IPS-18a (cell line): Measurements from ENCODE around the gene MAPK14.
"Not testable (repeated sequence)": the region's sequence is repeated elsewhere in the genome, so short reads cannot be mapped to it uniquely, and the experiment has no call there.

Experiments
- H3K27ac ChIP-seq: one replicate; pipeline ENCODE4 v1.5.1; 2013; ENCODE audit warnings: low read length
- H3K27me3 ChIP-seq: one replicate; pipeline ENCODE4 v1.6.1; 2013; ENCODE audit warnings: mild to moderate bottlenecking, low read length; ENCODE audit not compliant: control insufficient read depth, insufficient read depth
- H3K36me3 ChIP-seq: one replicate; pipeline ENCODE4 v1.6.1; 2013; ENCODE audit warnings: low read depth, low read length; ENCODE audit not compliant: control insufficient read depth
- H3K4me1 ChIP-seq: one replicate; pipeline ENCODE4 v1.6.1; 2013; ENCODE audit warnings: low read depth, low read length; ENCODE audit not compliant: control insufficient read depth
- H3K4me3 ChIP-seq: one replicate; pipeline ENCODE4 v1.5.1; 2013; ENCODE audit warnings: low read length
- H3K9ac ChIP-seq: one replicate; pipeline ENCODE4 v1.6.1; 2013; ENCODE audit warnings: mild to moderate bottlenecking, low read length, moderate library complexity
- H3K9me3 ChIP-seq: one replicate; pipeline ENCODE4 v1.6.1; 2013; ENCODE audit warnings: low read depth, low read length; ENCODE audit not compliant: control insufficient read depth

Gene MAPK14

GRCh38 chr6:36027501-36028087, at the start of gene MAPK14:
Gene MAPK14 (plus strand): TSS chr6:36027808. CDS start chr6:36028158, 350 bp downstream.
- Histone ChIP-seq H3K4me3 (peak within 1 kb of the TSS; percentile 93), H3K27ac (no peak within 1 kb of the TSS)

GRCh38 chr6:35980126-35980525, 47.5 kb upstream of the MAPK14 start:
- H3K9me3 ChIP-seq, H3K4me3 ChIP-seq, H3K36me3 ChIP-seq, H3K27me3 ChIP-seq, H3K4me1 ChIP-seq, H3K9ac ChIP-seq, H3K27ac ChIP-seq: not testable (repeated sequence)

More at GRCh38 chr6:36027501-36028087, at the start of gene MAPK14:
- peaks cover 15% of the 10 kb centered on the region for H3K27me3 ChIP-seq
- peaks cover 16% of the 10 kb centered on the region for H3K4me1 ChIP-seq
- H3K36me3 ChIP-seq, result no peaks in the 10 kb centered on the region
- H3K9me3 ChIP-seq, result no peaks in the 10 kb centered on the region
- H3K9ac ChIP-seq, result peak within 1 kb of the TSS; percentile 84

- no peaks in the 10 kb centered on the region for H3K27me3 ChIP-seq
- no peaks in the 10 kb centered on the region for H3K36me3 ChIP-seq
- no peak overlapping the region for H3K27ac ChIP-seq
- no peaks in the 10 kb centered on the region for H3K9me3 ChIP-seq
- no peak overlapping the region for H3K9ac ChIP-seq
- peaks cover 11% of the 10 kb centered on the region for H3K4me1 ChIP-seq
- H3K4me3 ChIP-seq, result no peak overlapping the region
Observed at GRCh38 chr6:35980991-35981645, 46.5 kb upstream of the MAPK14 start.

GRCh38 chr6:35984701-35985100, 42.9 kb upstream of the MAPK14 start:
- Histone ChIP-seq H3K9ac (no peak overlapping the region), H3K4me1 (peaks cover 11% of the 10 kb centered on the region), H3K27me3 (no peaks in the 10 kb centered on the region), H3K36me3 (no peaks in the 10 kb centered on the region), H3K9me3 (no peaks in the 10 kb centered on the region), H3K27ac (no peak overlapping the region), H3K4me3 (no peak overlapping the region)

GRCh38 chr6:35988047-35988446, 39.6 kb upstream of the MAPK14 start:
- not testable (repeated sequence) for H3K9me3 ChIP-seq, H3K27me3 ChIP-seq, H3K27ac ChIP-seq, H3K36me3 ChIP-seq, H3K4me3 ChIP-seq, H3K9ac ChIP-seq
- H3K4me1 ChIP-seq, result peaks cover 11% of the 10 kb centered on the region

- no peaks in the 10 kb centered on the region for H3K36me3 ChIP-seq
- H3K9ac ChIP-seq, result no peak overlapping the region
- H3K27me3 ChIP-seq, result no peaks in the 10 kb centered on the region
- no peak overlapping the region for H3K4me3 ChIP-seq
- no peaks in the 10 kb centered on the region for H3K4me1 ChIP-seq
- H3K27ac ChIP-seq, result no peak overlapping the region
- H3K9me3 ChIP-seq, result no peaks in the 10 kb centered on the region
Observed at GRCh38 chr6:35993150-35993549, 34.5 kb upstream of the MAPK14 start.

GRCh38 chr6:36000451-36000850, 27.2 kb upstream of the MAPK14 start:
- Histone ChIP-seq H3K27ac (no peak overlapping the region), H3K9ac (no peak overlapping the region), H3K4me3 (no peak overlapping the region), H3K27me3 (no peaks in the 10 kb centered on the region), H3K9me3 (no peaks in the 10 kb centered on the region), H3K36me3 (no peaks in the 10 kb centered on the region), H3K4me1 (no peaks in the 10 kb centered on the region)

GRCh38 chr6:36015666-36016065, 11.9 kb upstream of the MAPK14 start:
- H3K4me1 ChIP-seq, result no peaks in the 10 kb centered on the region
- no peaks in the 10 kb centered on the region for H3K9me3 ChIP-seq
- H3K9ac ChIP-seq, result no peak overlapping the region
- H3K27me3 ChIP-seq, result no peaks in the 10 kb centered on the region
- H3K4me3 ChIP-seq, result no peak overlapping the region
- no peak overlapping the region for H3K27ac ChIP-seq
- no peaks in the 10 kb centered on the region for H3K36me3 ChIP-seq

GRCh38 chr6:36018339-36018738, 9.3 kb upstream of the MAPK14 start:
- Histone ChIP-seq H3K4me3 (no peak overlapping the region), H3K4me1 (no peaks in the 10 kb centered on the region), H3K36me3 (no peaks in the 10 kb centered on the region), H3K27me3 (no peaks in the 10 kb centered on the region), H3K27ac (no peak overlapping the region), H3K9ac (no peak overlapping the region), H3K9me3 (no peaks in the 10 kb centered on the region)

GRCh38 chr6:36019167-36019566, 8.4 kb upstream of the MAPK14 start:
- no peak overlapping the region for H3K27ac ChIP-seq
- H3K9ac ChIP-seq, result no peak overlapping the region
- H3K4me1 ChIP-seq, result peaks cover 7% of the 10 kb centered on the region
- H3K9me3 ChIP-seq, result no peaks in the 10 kb centered on the region
- H3K27me3 ChIP-seq, result no peaks in the 10 kb centered on the region
- no peaks in the 10 kb centered on the region for H3K36me3 ChIP-seq
- no peak overlapping the region for H3K4me3 ChIP-seq

GRCh38 chr6:36020154-36020553, 7.5 kb upstream of the MAPK14 start:
- Histone ChIP-seq H3K9ac (no peak overlapping the region), H3K36me3 (no peaks in the 10 kb centered on the region), H3K4me1 (peaks cover 11% of the 10 kb centered on the region), H3K4me3 (no peak overlapping the region), H3K9me3 (no peaks in the 10 kb centered on the region), H3K27me3 (peaks cover 8% of the 10 kb centered on the region), H3K27ac (no peak overlapping the region)
